Activated CD8-positive, alpha-beta T cell treated with anti-CD3 and anti-CD28 coated beads for 36 hours (primary cell): ENCODE data around the gene SECISBP2L. TPM values are rescaled to one million over a fixed set of nuclear protein-coding genes. Genes with fewer than 3 reads are reported as not detected.

Experiments
- ATAC-seq: fragments of 200-7000 bp; cut with Tn5 transposase; one replicate; pipeline ENCODE4 v1.10.0; 2021; ENCODE audit warnings: mild to moderate bottlenecking, moderate library complexity
- CTCF ChIA-PET: fragments of 350-600 bp; sonication (Branson Sonifier 250); formaldehyde crosslinking; loops from one replicate; lab custom pipeline; 2021; ENCODE audit warnings: antibody characterized with exemption; lab: Charles Lee
- POLR2A ChIA-PET: fragments of 350-600 bp; sonication (Branson Sonifier 250); formaldehyde crosslinking; loops from one replicate; lab custom pipeline; 2021; ENCODE audit warnings: antibody characterized with exemption; lab: Charles Lee
- DNase-seq: peaks from one replicate; pipeline ENCODE4 v3.0.0-alpha.2; 2020
- H3K27ac Mint-ChIP-seq: one replicate; pipeline ENCODE4 v1.8.0; 2021; ENCODE audit warnings: mild to moderate bottlenecking, mixed read lengths
- H3K27me3 Mint-ChIP-seq: one replicate; pipeline ENCODE4 v1.8.0; 2021; ENCODE audit warnings: mixed read lengths
- H3K36me3 Mint-ChIP-seq: one replicate; pipeline ENCODE4 v1.8.0; 2021; ENCODE audit warnings: low read depth, mixed read lengths
- H3K4me1 Mint-ChIP-seq: one replicate; pipeline ENCODE4 v1.8.0; 2021; ENCODE audit warnings: low read depth, mixed read lengths
- H3K4me3 Mint-ChIP-seq: one replicate; pipeline ENCODE4 v1.8.0; 2021; ENCODE audit warnings: mild to moderate bottlenecking, moderate library complexity, mixed read lengths
- H3K9me3 Mint-ChIP-seq: one replicate; pipeline ENCODE4 v1.8.0; 2021; ENCODE audit warnings: mixed read lengths
- CTCF ChIP-seq: fragments of 200-600 bp; IDR thresholded peaks from one replicate; pipeline ENCODE4 v1.8.0; 2022; ENCODE audit warnings: antibody characterized with exemption, mild to moderate bottlenecking
- intact Hi-C: fragments of 100-400 bp; cut with micrococcal nuclease; formaldehyde crosslinking; loops from one replicate; pipeline ENCODE4 v1.10.0; 2022
- total RNA-seq, 2 experiments: library from RNA; stranded (reverse); gene quantifications; one replicate each; pipeline ENCODE4 v1.2.3, GENCODE V29; 2021

Gene SECISBP2L
- total RNA-seq, 2 experiments from 2014 or later = 17.9 to 19.6 TPM

GRCh38 chr15:48986240-48986639 is 60.0 kb downstream of the SECISBP2L start:
- Mint-ChIP-seq H3K9me3 (no peaks in the 10 kb centered on the region), H3K27ac (no peak overlapping the region), H3K36me3 (peaks cover under 1% of the 10 kb centered on the region), H3K4me1 (no peaks in the 10 kb centered on the region), H3K27me3 (peaks cover 6% of the 10 kb centered on the region), H3K4me3 (no peak overlapping the region)
- ATAC-seq (no peak), DNase-seq (no peak)
- POLR2A ChIA-PET = interaction anchor here (0.6 kb wide), 1 partner anchor 92 kb away, joined by 3 read pairs; no protein-coding TSS in a partner anchor
- CTCF ChIA-PET = interaction anchor here (0.9 to 4.1 kb wide), 2 partner anchors 10 to 27 kb away, joined by 3 to 28 read pairs; no protein-coding TSS in a partner anchor
- TF ChIP-seq CTCF = no peak
- intact Hi-C loops = no loop called here

GRCh38 chr15:48985516-48985915 is 60.7 kb downstream of the SECISBP2L start:
- POLR2A ChIA-PET = interaction anchor here (0.6 kb wide), 1 partner anchor 93 kb away, joined by 3 read pairs; no protein-coding TSS in a partner anchor
- no peaks in the 10 kb centered on the region for H3K9me3 Mint-ChIP-seq
- ATAC-seq (no peak), DNase-seq (no peak)
- H3K4me1 Mint-ChIP-seq = no peaks in the 10 kb centered on the region
- no peak for TF ChIP-seq CTCF
- peaks cover 10% of the 10 kb centered on the region for H3K27me3 Mint-ChIP-seq
- intact Hi-C loops = no loop called here
- H3K36me3 Mint-ChIP-seq = no peaks in the 10 kb centered on the region
- no peak overlapping the region for H3K4me3 Mint-ChIP-seq
- CTCF ChIA-PET = interaction anchor here (4.1 kb wide), 1 partner anchor 10 kb away, joined by 28 read pairs; no protein-coding TSS in a partner anchor
- no peak overlapping the region for H3K27ac Mint-ChIP-seq

GRCh38 chr15:48984811-48985352 is 61.4 kb downstream of the SECISBP2L start:
- no peaks in the 10 kb centered on the region for H3K36me3 Mint-ChIP-seq
- no peak for ATAC-seq
- no peaks in the 10 kb centered on the region for H3K4me1 Mint-ChIP-seq
- no peaks in the 10 kb centered on the region for H3K9me3 Mint-ChIP-seq
- no peak overlapping the region for H3K4me3 Mint-ChIP-seq
- TF ChIP-seq CTCF = no peak
- intact Hi-C loops = no loop called here
- peaks cover 10% of the 10 kb centered on the region for H3K27me3 Mint-ChIP-seq
- POLR2A ChIA-PET = no interaction called here
- CTCF ChIA-PET = interaction anchor here (4.1 kb wide), 1 partner anchor 9 kb away, joined by 28 read pairs; no protein-coding TSS in a partner anchor
- no peak overlapping the region for H3K27ac Mint-ChIP-seq
- DNase-seq = no peak

- Mint-ChIP-seq H3K36me3 (no peaks in the 10 kb centered on the region), H3K4me1 (no peaks in the 10 kb centered on the region), H3K27me3 (peaks cover 13% of the 10 kb centered on the region), H3K4me3 (no peak overlapping the region), H3K9me3 (no peaks in the 10 kb centered on the region), H3K27ac (no peak overlapping the region)
- TF ChIP-seq CTCF = no peak
- ATAC-seq (no peak), DNase-seq (no peak)
- ChIA-PET CTCF (interaction anchor here (4.1 kb wide), 1 partner anchor 8 kb away, joined by 28 read pairs; no protein-coding TSS in a partner anchor), POLR2A (no interaction called here)
- intact Hi-C loops = no loop called here
Observed at GRCh38 chr15:48984021-48984710, 62.1 kb downstream of the SECISBP2L start.

- DNase-seq (no peak), ATAC-seq (no peak)
- Mint-ChIP-seq H3K9me3 (no peaks in the 10 kb centered on the region), H3K27ac (no peak overlapping the region), H3K36me3 (no peaks in the 10 kb centered on the region), H3K4me1 (no peaks in the 10 kb centered on the region), H3K4me3 (no peak overlapping the region), H3K27me3 (peaks cover 16% of the 10 kb centered on the region)
- TF ChIP-seq CTCF = no peak
- intact Hi-C loops = no loop called here
- ChIA-PET POLR2A (no interaction called here), CTCF (interaction anchor here (1.1 kb wide), 1 partner anchor 14 kb away, joined by 3 read pairs; no protein-coding TSS in a partner anchor)
Observed at GRCh38 chr15:48983300-48983699, 62.9 kb downstream of the SECISBP2L start.
